HFF-Myc (cell line): ENCODE data around the gene NADSYN1.

ENCODE experiments used
- DNase-seq: peaks from one replicate; pipeline ENCODE4 v3.0.0-alpha.2; 2011; ENCODE audit warnings: low read depth; ENCODE audit errors: extremely low read depth
- H3K4me3 ChIP-seq: replicated peaks from 2 replicates; pipeline ENCODE4 v1.5.1; 2011; ENCODE audit warnings: low read depth, mild to moderate bottlenecking, control low read depth, low read length
- CTCF ChIP-seq: IDR thresholded peaks from 2 replicates; pipeline ENCODE4 v1.5.1; 2012; ENCODE audit warnings: mild to moderate bottlenecking, low read depth, low read length, control low read depth; ENCODE audit errors: missing control alignments

NADSYN1 gene

DNA sequence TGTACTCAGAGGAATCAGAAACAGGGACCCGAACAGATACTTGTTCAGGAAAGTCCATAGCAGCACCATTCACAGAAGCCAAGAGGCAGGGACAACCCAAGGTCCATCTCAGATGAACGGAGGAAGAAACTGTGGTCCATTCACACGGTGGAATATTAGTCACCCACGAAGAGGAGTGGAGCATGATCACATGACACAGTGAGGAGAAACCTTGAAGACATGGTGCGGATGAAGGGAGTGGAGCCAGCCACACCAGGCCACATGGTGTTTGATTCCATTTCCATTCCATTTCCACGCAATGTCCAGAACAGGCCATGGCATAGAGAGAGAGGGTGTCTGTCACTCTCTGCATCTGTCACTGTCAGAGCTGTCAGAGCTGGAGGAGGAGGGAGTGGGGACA is 30.7 kb downstream of the NADSYN1 start:
- DNase-seq = no peak
- H3K4me3 ChIP-seq = no peak overlapping the region
- TF ChIP-seq CTCF = no peak

GRCh38 chr11:71484248-71485062 is 31.5 kb downstream of the NADSYN1 start:
- no peak for DNase-seq
- no peak overlapping the region for H3K4me3 ChIP-seq
- TF ChIP-seq CTCF = no peak

DNA sequence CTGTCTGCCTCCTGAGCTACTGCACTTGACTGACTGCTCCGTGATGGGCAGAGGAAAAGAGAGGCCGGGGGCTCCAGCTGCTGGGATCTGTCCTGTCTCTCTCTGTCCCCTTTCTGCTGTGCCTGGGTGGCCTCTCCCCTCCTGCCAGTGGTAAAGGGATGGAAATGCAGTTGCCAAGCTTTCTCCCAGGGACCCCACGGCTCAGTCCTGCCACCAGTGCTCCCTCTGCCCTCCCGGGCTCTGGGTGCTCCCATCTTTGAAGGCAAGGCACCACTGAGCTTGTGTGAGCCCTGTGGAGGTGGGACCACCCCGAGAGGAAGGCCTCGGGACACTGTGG is 32.0 kb downstream of the NADSYN1 start:
- no peak for TF ChIP-seq CTCF
- DNase-seq = no peak
- no peak overlapping the region for H3K4me3 ChIP-seq

GRCh38 chr11:71485466-71485865 is 32.5 kb downstream of the NADSYN1 start:
- DNase-seq = no peak

GRCh38 chr11:71486320-71486719 is 33.3 kb downstream of the NADSYN1 start:
- TF ChIP-seq CTCF = no peak
- H3K4me3 ChIP-seq = no peak overlapping the region
- DNase-seq = no peak

More at GRCh38 chr11:71485466-71485865, 32.5 kb downstream of the NADSYN1 start:
- TF ChIP-seq CTCF = no peak
- H3K4me3 ChIP-seq = no peak overlapping the region

DNA sequence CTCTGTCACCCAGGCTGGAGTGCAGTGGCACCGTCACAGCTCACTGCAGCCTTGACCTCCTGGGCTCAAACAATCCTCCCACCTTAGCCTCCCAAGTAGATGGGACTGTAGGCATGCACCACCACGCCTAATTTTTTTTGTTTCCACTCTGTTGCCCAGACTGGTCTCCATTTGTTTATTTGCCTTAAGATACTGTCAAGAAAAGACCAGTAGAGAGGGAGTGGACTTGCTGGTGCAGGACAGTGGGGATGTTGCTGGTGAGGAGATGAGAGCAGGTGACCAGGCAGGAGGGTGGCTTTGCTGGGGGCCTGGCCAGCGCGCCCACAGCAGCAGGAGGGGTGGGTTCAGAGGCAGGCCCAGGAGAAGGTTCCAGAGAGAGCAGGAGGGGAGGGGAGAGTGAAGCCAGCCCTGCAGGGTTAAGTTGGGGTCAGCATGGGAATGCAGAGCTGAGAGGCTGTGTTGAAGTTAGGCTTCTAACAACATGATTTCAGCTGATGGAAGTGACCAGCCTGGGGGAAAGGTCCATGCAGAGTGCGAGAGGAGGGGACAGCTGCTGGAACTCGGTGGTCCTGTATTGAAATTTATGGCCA is 35.8 kb downstream of the NADSYN1 start:
- DNase-seq = no peak
- H3K4me3 ChIP-seq = no peak overlapping the region
- TF ChIP-seq CTCF = no peak
